ENCODE measurements around the gene CD28. TPM values are rescaled to one million over a fixed set of nuclear protein-coding genes. Genes with fewer than 3 reads are reported as not detected.
"Not testable (repeated sequence)": the region's sequence is repeated elsewhere in the genome, so short reads cannot be mapped to it uniquely, and the experiment has no call there.

The CD28 gene
- polyA plus RNA-seq, 12 donors = 2.8 to 7.3 (median 3.8) TPM; not detected in 1

GRCh38 chr2:203744091-203744490, 37.7 kb downstream of the CD28 start:
- DNase-seq = no peak

DNA sequence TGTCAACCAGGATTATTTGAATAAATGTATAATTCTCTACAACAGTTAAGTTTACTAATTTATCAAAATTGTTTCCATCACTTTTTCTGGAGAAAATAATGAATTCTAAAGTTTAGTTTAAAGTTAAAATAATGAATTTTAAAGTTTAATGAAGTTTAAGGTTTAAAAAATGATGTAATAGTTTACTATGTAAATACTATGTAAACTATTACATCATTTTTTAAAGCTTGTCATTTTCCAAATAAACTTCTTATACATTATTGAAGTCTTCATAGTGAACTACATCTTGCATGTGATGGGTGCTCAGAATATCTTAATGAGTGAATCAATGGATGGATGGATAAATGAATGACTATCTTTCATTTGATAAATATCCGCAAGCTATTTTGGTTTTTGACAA, 38.8 kb downstream of the CD28 start:
- DNase-seq = no peak

- no peak for DNase-seq
Measured at GRCh38 chr2:203748331-203749126, 42.1 kb downstream of the CD28 start.

- no peak for DNase-seq
Measured at GRCh38 chr2:203750346-203751068, 44.1 kb downstream of the CD28 start.

GRCh38 chr2:203751685-203752271, 45.3 kb downstream of the CD28 start:
- DNase-seq = no peak

- no peak for DNase-seq
Measured at GRCh38 chr2:203756161-203756560, 49.7 kb downstream of the CD28 start.

DNA sequence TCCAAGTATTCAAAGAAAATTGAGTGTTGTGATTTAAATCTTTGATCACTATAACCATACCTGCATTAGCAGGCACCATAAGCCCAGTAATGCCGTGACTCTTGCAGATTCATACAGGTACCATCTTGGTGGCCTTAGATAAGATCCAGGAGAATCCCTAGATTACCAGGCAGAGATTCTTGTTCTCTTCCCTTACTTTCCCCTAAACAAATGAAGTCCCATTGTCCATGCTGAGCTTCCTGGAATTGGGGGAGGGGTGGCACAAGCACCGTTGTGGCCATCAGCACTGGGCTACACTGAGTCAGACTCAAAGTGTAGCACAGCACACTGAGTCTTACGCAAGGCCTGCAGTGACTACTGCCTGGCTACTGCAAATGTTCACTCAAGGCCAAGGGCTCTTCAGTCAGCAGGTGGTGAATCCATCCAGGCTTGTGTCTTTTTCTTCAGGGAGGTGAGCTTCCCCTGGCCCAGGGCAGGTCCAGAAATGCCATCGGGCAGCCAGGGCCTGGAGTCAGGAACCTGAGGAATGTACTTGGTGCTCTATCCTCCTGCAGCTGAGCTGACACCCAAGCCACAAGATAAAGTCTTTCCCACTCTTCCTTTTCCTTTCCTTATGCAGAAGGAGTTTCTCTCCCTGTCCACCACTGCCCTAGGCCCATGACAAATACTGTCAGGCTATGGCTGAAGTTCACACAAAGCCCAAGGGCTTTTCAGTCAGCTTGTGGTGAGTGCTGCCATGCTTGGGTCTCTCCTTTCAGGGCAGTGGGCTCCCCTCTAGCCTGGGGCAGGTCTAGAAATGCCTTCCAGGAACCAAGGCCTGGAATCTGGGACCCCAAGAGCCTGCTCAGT, 52.6 kb downstream of the CD28 start:
- no peak for DNase-seq

GRCh38 chr2:203759690-203760365, 53.4 kb downstream of the CD28 start:
- DNase-seq = no peak

DNA sequence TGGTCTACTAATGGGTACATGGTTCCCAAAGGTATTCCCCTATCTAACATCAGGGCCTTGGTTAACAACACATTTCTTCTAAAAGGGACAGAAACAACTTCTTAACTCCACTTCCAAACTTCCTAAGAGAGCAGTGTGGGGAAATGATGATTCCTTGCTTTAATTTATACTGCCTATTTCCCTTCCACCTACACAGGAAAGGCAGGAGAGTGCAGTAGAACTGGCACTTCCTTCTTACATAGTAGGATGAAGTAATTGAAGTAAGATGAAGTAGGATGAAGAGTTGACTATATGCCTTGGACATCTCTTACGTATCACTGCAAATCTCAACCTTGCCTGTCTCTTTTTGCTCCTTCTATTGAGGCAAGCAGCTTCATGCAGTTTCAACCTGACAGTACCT, 54.7 kb downstream of the CD28 start:
- DNase-seq = no peak

- no peak for DNase-seq
Measured at GRCh38 chr2:203763241-203763937, 57.0 kb downstream of the CD28 start.

- no peak for DNase-seq
Measured at GRCh38 chr2:203763938-203764664, 57.7 kb downstream of the CD28 start.

GRCh38 chr2:203772456-203773165, 66.2 kb downstream of the CD28 start:
- DNase-seq = no peak

GRCh38 chr2:203774760-203775159, 68.3 kb downstream of the CD28 start:
- no peak for DNase-seq

GRCh38 chr2:203775684-203776083, 69.2 kb downstream of the CD28 start:
- no peak for DNase-seq

GRCh38 chr2:203777030-203777429, 70.6 kb downstream of the CD28 start:
- DNase-seq = no peak

DNA sequence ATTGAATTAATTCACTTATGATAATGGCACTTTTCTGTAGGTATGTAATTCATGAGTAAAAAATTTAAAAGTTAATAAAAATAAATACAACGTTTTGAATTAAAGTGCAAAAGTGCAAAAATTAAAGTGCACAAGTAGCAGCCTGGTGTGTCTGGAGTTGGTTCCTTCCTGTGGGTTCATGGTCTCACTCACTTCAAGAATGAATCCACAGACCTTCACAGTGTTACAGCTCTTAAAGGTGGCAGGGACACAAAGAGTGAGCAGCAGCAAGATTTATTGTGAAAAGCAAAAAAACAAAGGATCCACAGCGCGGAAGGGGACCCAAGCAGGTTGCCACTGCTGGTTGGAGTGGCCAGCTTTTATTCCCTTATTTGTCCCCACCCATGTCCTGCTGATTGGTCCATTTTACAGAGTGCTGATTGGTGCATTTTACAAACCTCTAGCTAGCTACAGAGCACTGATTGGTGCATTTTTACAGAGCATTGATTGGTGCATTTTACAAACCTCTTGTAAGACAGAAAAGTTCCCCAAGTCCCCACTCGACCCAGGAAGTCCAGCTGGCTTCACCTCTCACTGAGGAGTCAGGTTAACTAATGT, 73.1 kb downstream of the CD28 start:
- not testable (repeated sequence) for DNase-seq

DNA sequence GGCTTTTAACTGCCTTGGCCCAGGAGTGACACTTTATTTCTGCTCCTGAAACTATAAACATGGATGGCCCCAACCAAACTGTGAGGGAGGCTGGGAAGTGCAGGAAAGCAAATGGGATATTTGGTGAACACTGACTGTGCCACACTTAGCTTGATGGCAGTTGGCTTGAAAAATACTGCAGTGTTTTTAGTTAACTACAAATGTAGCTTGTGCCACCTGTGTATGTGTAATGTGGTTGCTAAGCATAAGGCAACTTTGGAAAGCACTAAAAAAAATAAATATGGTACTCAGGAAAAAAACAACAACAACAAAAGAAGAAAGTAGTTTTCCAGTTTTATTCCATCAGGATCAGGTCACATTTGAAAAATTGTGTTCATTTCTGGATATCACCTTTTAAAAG, 73.8 kb downstream of the CD28 start:
- no peak for DNase-seq

- DNase-seq = no peak
Measured at GRCh38 chr2:203781151-203781550, 74.7 kb downstream of the CD28 start.
